GM12878 (cell line): Measurements from ENCODE around the gene TPCN2. TPM values are rescaled to one million over a fixed set of nuclear protein-coding genes. Genes with fewer than 3 reads are reported as not detected.

Source experiments
- ATAC-seq: fragments of 200-7000 bp; cut with Tn5 transposase; 3 replicates; pipeline ENCODE4 v1.9.1; 2020; ENCODE audit warnings: mild to moderate bottlenecking, moderate library complexity
- BruUV-seq: library from RNA; stranded (reverse); fragments of 400-500 nt; replicated peaks from 2 replicates; lab custom pipeline; 2021; lab: Mats Ljungman, UMichigan
- CTCF ChIA-PET: fragments of 300-600 bp; sonication (Branson Sonifier 250); formaldehyde crosslinking; extraction: SDS; loops from one replicate; lab custom pipeline; 2021; ENCODE audit warnings: inconsistent platforms; lab: Yijun Ruan, JAX
- POLR2A ChIA-PET: fragments of 350-600 bp; formaldehyde crosslinking; extraction: SDS; loops from one replicate; lab custom pipeline; 2021; ENCODE audit warnings: inconsistent platforms; lab: Charles Lee
- RAD21 ChIA-PET: fragments of 300-600 bp; sonication (Branson Sonifier 250); formaldehyde crosslinking; loops from one replicate; lab custom pipeline; 2023; ENCODE audit warnings: antibody characterized with exemption; ENCODE audit not compliant: unreplicated experiment; lab: Charles Lee
- SMC1A ChIA-PET: fragments of 300-600 bp; sonication (Branson Sonifier 250); formaldehyde crosslinking; loops from one replicate; lab custom pipeline; 2023; ENCODE audit not compliant: unreplicated experiment, uncharacterized antibody; lab: Charles Lee
- DNase-seq: peaks from one replicate; pipeline ENCODE4 v3.0.0-alpha.2; 2011; ENCODE audit warnings: low read depth, low spot score
- FAIRE-seq: peaks from 3 replicates; lab custom pipeline; 2011; peaks lifted over from hg19 to GRCh38; lab: Jason Lieb, UNC
- H2AFZ ChIP-seq: 2 replicates; pipeline ENCODE4 v1.6.0; 2011; ENCODE audit warnings: low read depth, low read length, control low read depth; ENCODE audit not compliant: control insufficient read depth
- H3K27ac ChIP-seq: 2 replicates; pipeline ENCODE4 v1.5.1; 2011; ENCODE audit warnings: control low read depth; ENCODE audit not compliant: control insufficient read depth, insufficient read depth
- H3K27me3 ChIP-seq, 2 experiments: replicated peaks in 1 of 2; 2 replicates each; pipeline versions ENCODE4 v1.6.0 to v1.6.1; 2011; ENCODE audit warnings: low read length in 1 of 2; ENCODE audit not compliant: control insufficient read depth in 2 of 2, insufficient read depth in 2 of 2
- H3K36me3 ChIP-seq, 2 experiments: 2 replicates each; pipeline ENCODE4 v1.5.1; 2011; ENCODE audit warnings: low read length in 1 of 2; ENCODE audit not compliant: control insufficient read depth in 2 of 2, insufficient read depth in 2 of 2
- H3K4me1 ChIP-seq: 2 replicates; pipeline ENCODE4 v1.6.1; 2011; ENCODE audit warnings: mild to moderate bottlenecking, low read length, moderate library complexity, mixed read lengths; ENCODE audit not compliant: control insufficient read depth, insufficient read depth
- H3K4me2 ChIP-seq: 2 replicates; pipeline ENCODE4 v1.6.0; 2011; ENCODE audit warnings: control low read depth; ENCODE audit not compliant: control insufficient read depth, insufficient read depth
- H3K4me3 ChIP-seq: fragments of 200-600 bp; sonication (generic); 2 replicates; pipeline ENCODE4 v1.5.1; 2016
- H3K79me2 ChIP-seq: 2 replicates; pipeline ENCODE4 v1.6.0; 2011; ENCODE audit warnings: low read length; ENCODE audit not compliant: control insufficient read depth, insufficient read depth
- H3K9ac ChIP-seq: 2 replicates; pipeline ENCODE4 v1.8.0; 2011; ENCODE audit warnings: low read length, control low read depth, mixed read lengths; ENCODE audit not compliant: control insufficient read depth, insufficient read depth
- H3K9me3 ChIP-seq: replicated peaks from 3 replicates; pipeline ENCODE4 v1.5.1; 2011; ENCODE audit warnings: mild to moderate bottlenecking, low read length; ENCODE audit not compliant: control insufficient read depth, insufficient read depth
- H4K20me1 ChIP-seq: 2 replicates; pipeline ENCODE4 v1.6.0; 2011; ENCODE audit not compliant: control insufficient read depth, insufficient read depth
- CREM ChIP-seq: IDR thresholded peaks from 2 replicates; pipeline ENCODE4 v1.6.1; 2014; ENCODE audit warnings: antibody characterized with exemption, low read depth
- EP300 ChIP-seq, 2 experiments: fragments of 150-350 bp in 1 of 2; IDR thresholded peaks; 2 replicates each; pipeline ENCODE4 v1.6.1; 2011 to 2012; ENCODE audit warnings: low read depth in 2 of 2, low read length in 2 of 2, borderline replicate concordance in 1 of 2, improper control_type of control experiment in 1 of 2, inconsistent platforms in 1 of 2; ENCODE audit not compliant: control insufficient read depth in 1 of 2
- IKZF2 ChIP-seq, 2 experiments: fragments of 450-650 bp; IDR thresholded peaks; 2 replicates each; pipeline ENCODE4 v1.6.1; 2017; ENCODE audit warnings: mild to moderate bottlenecking in 2 of 2, moderate library complexity in 2 of 2
- MTA3 ChIP-seq: IDR thresholded peaks from 2 replicates; pipeline ENCODE4 v1.6.1; 2012; ENCODE audit warnings: low read length, inconsistent platforms, borderline replicate concordance
- NR2C2 ChIP-seq: IDR thresholded peaks from 2 replicates; pipeline ENCODE4 v1.6.1; 2011; ENCODE audit warnings: borderline replicate concordance, low read depth; ENCODE audit not compliant: control insufficient read depth, insufficient read length
- PAX5 ChIP-seq: IDR thresholded peaks from 2 replicates; pipeline ENCODE4 v1.6.1; 2011; ENCODE audit warnings: low read depth, low read length, borderline replicate concordance
- POU2F2 ChIP-seq: IDR thresholded peaks from 3 replicates; pipeline ENCODE4 v1.6.1; 2011; ENCODE audit warnings: low read depth, mild to moderate bottlenecking, low read length, borderline replicate concordance
- ZBED1 ChIP-seq: IDR thresholded peaks from 2 replicates; pipeline ENCODE4 v1.6.1; 2016; ENCODE audit warnings: borderline replicate concordance
- ZNF217 ChIP-seq: fragments of 450-650 bp; IDR thresholded peaks from 2 replicates; pipeline ENCODE4 v1.6.1; 2017; ENCODE audit warnings: antibody characterized with exemption, mild to moderate bottlenecking
- WGBS: methylation state at CpG from one replicate; pipeline ENCODE4 v1.1.6; 2016; ENCODE audit warnings: low lambda C conversion rate; ENCODE audit not compliant: insufficient replicate concordance, insufficient coverage; ENCODE audit errors: missing lambda C conversion rate; 5-methylcytosine and 5-hydroxymethylcytosine counted together
- in situ Hi-C: fragments of 300-500 bp; cut with MboI; formaldehyde crosslinking; loops from 9 replicates; pipeline ENCODE4 v1.14.3; 2018; ENCODE audit warnings: mixed read lengths
- intact Hi-C: fragments of 100-400 bp; cut with micrococcal nuclease; formaldehyde crosslinking; loops from one replicate; pipeline ENCODE4 v1.14.2; 2022; ENCODE audit not compliant: unreplicated experiment
- polyA plus RNA-seq, 11 experiments: library from polyadenylated mRNA; depleted of rRNA in 4 of 11; unstranded in 6 of 11; stranded (reverse) in 5 of 11; fragments of >200 nt; fragmentation: Nextera tagmentation in 4 of 11; fragmentation: Illumina TruSeq in 1 of 11; extraction: Ambion mirVana in 4 of 11; extraction: Trizol in 1 of 11; gene quantifications; 1 replicate in 1 of 11; 2 replicates in 10 of 11; pipeline versions ENCODE4 v1.2.1 to v1.2.3, GENCODE V29; 2011 to 2016; ENCODE audit warnings: inconsistent platforms in 2 of 11, missing spikeins in 2 of 11, low read depth in 1 of 11
- total RNA-seq, 4 experiments: library from RNA; depleted of rRNA in 3 of 4; stranded (reverse); fragments of >200 nt in 3 of 4; fragmentation: Illumina TruSeq in 1 of 4; extraction: Trizol in 1 of 4; gene quantifications; 2 replicates each; pipeline versions ENCODE4 v1.2.1 to v1.2.3, GENCODE V29; 2013 to 2021

The TPCN2 gene
- total and polyA plus RNA-seq, 10 of the 15 experiments (the other 5 are each of a cell fraction or from before 2014, with no cell fraction given) = 1.7 to 18.4 (median 8.4) TPM

- no peak for TF ChIP-seq POU2F2
- TF ChIP-seq IKZF2 (IDR thresholded peaks at IDR 0.05) = no peak
- no peak for TF ChIP-seq ZBED1
- TF ChIP-seq MTA3 = no peak
- TF ChIP-seq ZNF217 = no peak
- no peak for TF ChIP-seq EP300 (IDR thresholded peaks at IDR 0.05; ENCODE audit: borderline replicate concordance in 1 of 2, control insufficient read depth in 1 of 2, low read depth in 2 of 2, low read length in 2 of 2)
- TF ChIP-seq CREM = no peak
Measured at GRCh38 chr11:69033431-69033830, 15.3 kb upstream of the TPCN2 start (continued).

- no peaks in the 10 kb centered on the region for H3K36me3 ChIP-seq
- no peaks in the 10 kb centered on the region for H3K79me2 ChIP-seq
- H3K27me3 ChIP-seq = peaks cover 0 to 2% of the 10 kb centered on the region in 2 experiments; a peak in 3 of 4 replicates
- H3K27ac ChIP-seq = no peak overlapping the region
- H3K4me3 ChIP-seq = no peak overlapping the region
- RAD21 ChIA-PET = interaction anchor here (0.5 kb wide), 1 partner anchor 630 kb away, joined by 3 read pairs; no protein-coding TSS in a partner anchor
- intact Hi-C loops (no loop called here), in situ Hi-C loops (no loop called here)
- SMC1A ChIA-PET = no interaction called here
- 42% methylated on average over 22 of the region's 22 CpGs for WGBS
- no peak overlapping the region for H3K9ac ChIP-seq
- H3K9me3 ChIP-seq = no peaks in the 10 kb centered on the region
- POLR2A ChIA-PET = no interaction called here
- DNase-seq (no peak), ATAC-seq (no peak), FAIRE-seq (no peak)
- no TSS peak for BruUV-seq
- H3K4me2 ChIP-seq = no peak overlapping the region
- no peak overlapping the region for H2AFZ ChIP-seq
- CTCF ChIA-PET = interaction anchor here (0.5 kb wide), 1 partner anchor 12 kb away, joined by 3 read pairs; no protein-coding TSS in a partner anchor
- TF ChIP-seq NR2C2 (no peak), PAX5 (no peak)
- H3K4me1 ChIP-seq = no peaks in the 10 kb centered on the region
- no peaks in the 10 kb centered on the region for H4K20me1 ChIP-seq
Measured at GRCh38 chr11:69034123-69034867, 14.4 kb upstream of the TPCN2 start.
